Epithelial cell of esophagus (primary cell): ENCODE measurements around the gene S1PR3.

Experiments
- DNase-seq: peaks from one replicate; pipeline ENCODE4 v3.0.0; 2010; ENCODE audit warnings: low read depth
- H3K4me3 ChIP-seq: 2 replicates; pipeline ENCODE4 v1.5.1; 2011; ENCODE audit warnings: mild to moderate bottlenecking, low read length, control low read depth
- CTCF ChIP-seq: IDR thresholded peaks from 2 replicates; pipeline ENCODE4 v1.5.1; 2011; ENCODE audit warnings: low read depth, mild to moderate bottlenecking, low read length, control low read depth, inconsistent platforms; ENCODE audit not compliant: insufficient read depth; ENCODE audit errors: missing control alignments

S1PR3 gene

GRCh38 chr9:89000973-89001916 lies 10.0 kb downstream of the S1PR3 start:
- peak; percentile 72 for TF ChIP-seq CTCF
- peak; percentile 79 for DNase-seq
- H3K4me3 ChIP-seq: no peak overlapping the region

- no peak for DNase-seq
- TF ChIP-seq CTCF: no peak
- no peak overlapping the region for H3K4me3 ChIP-seq
These were observed 10.8 kb downstream of the S1PR3 start for GRCh38 chr9:89001917-89002540.

DNA sequence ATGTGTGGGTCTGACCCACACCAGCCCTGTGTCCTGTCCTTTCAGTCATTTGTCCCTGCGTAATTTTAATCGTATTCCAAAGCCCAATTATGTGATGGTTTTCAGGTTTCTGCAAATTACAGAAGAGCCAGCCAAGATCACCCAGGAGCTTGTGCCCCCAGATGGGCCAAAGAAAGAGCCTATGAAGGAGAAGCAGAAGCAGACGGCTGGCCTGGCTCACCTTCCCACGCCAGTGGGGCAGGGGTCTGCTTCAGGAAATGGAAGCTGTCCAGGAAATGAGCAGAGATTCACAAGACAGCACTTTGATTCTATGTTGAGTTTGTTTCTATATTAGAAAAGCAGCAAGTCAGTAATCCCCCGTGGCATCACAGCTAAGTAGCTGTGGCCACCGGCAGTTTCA lies 11.7 kb downstream of the S1PR3 start:
- TF ChIP-seq CTCF: no peak
- DNase-seq: no peak
- H3K4me3 ChIP-seq: no peak overlapping the region

GRCh38 chr9:89005323-89005722 lies 14.1 kb downstream of the S1PR3 start:
- DNase-seq: no peak
- no peak for TF ChIP-seq CTCF
- H3K4me3 ChIP-seq: no peak overlapping the region

- H3K4me3 ChIP-seq: no peak overlapping the region
- TF ChIP-seq CTCF: no peak
- no peak for DNase-seq
These were observed 15.0 kb downstream of the S1PR3 start for GRCh38 chr9:89006267-89006666.

- H3K4me3 ChIP-seq: no peak overlapping the region
- DNase-seq: no peak
- no peak for TF ChIP-seq CTCF
These were observed 16.0 kb downstream of the S1PR3 start for GRCh38 chr9:89006996-89007967.
